B cell (primary cell): ENCODE data around the gene AMACR.

ENCODE experiments used
- EZH2 ChIP-seq: IDR thresholded peaks from 2 replicates; pipeline ENCODE4 v1.6.1; 2012; ENCODE audit warnings: borderline replicate concordance, low read depth, mild to moderate bottlenecking, moderate library complexity, low read length; ENCODE audit not compliant: insufficient read depth, poor library complexity, severe bottlenecking
- TF ChIP-seq, protein P1 (sequence below): fragments of 200-600 bp; IDR thresholded peaks from one replicate; pipeline ENCODE4 v1.8.0; 2022; ENCODE audit warnings: antibody characterized with exemption, mild to moderate bottlenecking

- TF ChIP-seq, protein P1, sequence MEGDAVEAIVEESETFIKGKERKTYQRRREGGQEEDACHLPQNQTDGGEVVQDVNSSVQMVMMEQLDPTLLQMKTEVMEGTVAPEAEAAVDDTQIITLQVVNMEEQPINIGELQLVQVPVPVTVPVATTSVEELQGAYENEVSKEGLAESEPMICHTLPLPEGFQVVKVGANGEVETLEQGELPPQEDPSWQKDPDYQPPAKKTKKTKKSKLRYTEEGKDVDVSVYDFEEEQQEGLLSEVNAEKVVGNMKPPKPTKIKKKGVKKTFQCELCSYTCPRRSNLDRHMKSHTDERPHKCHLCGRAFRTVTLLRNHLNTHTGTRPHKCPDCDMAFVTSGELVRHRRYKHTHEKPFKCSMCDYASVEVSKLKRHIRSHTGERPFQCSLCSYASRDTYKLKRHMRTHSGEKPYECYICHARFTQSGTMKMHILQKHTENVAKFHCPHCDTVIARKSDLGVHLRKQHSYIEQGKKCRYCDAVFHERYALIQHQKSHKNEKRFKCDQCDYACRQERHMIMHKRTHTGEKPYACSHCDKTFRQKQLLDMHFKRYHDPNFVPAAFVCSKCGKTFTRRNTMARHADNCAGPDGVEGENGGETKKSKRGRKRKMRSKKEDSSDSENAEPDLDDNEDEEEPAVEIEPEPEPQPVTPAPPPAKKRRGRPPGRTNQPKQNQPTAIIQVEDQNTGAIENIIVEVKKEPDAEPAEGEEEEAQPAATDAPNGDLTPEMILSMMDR, result no peak
- no peak for TF ChIP-seq EZH2
These were observed 45.9 kb upstream of the AMACR start for GRCh38 chr5:34053571-34054399.
